ENCODE data around the gene LAMTOR2. TPM values are rescaled to one million over a fixed set of nuclear protein-coding genes. Genes with fewer than 3 reads are reported as not detected.
"Not testable (repeated sequence)": the region's sequence is repeated elsewhere in the genome, so short reads cannot be mapped to it uniquely, and the experiment has no call there.

The LAMTOR2 gene
- total RNA-seq, 1 donor from 2014 or later, result 72.5 TPM

DNA sequence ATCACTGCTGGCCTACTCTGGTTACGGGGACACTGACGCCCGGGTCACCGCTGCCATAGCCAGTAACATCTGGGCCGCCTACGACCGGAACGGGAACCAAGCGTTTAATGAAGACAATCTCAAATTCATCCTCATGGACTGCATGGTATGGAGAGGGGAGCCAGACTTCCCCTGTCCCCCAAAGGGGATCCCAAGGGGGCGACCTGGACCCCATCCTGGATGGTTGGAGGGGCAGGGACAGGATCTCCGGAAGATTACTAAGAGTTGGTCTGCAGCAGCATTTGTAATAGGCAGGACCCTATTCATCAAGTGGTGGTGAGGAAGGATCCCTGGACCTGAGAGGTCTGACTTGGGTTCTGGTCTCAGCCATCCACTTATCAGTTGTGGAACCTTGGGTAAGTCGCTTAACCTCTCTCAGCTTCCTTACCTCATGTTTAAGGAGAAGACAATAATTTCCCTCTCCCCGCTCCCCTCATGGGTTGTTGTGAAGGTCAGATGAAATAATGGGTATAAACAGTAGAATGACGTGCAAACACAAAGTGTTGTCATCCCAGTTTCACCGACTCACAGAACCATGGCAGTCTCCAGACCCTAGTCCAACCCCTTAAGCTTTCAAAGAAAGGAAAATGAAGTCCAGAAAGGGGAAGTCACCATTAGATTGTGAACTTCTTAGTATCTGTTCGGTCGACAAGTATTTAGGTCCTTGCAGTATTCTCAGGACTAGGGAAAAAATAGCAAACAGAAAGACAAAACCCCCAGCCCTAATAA, 883 bp downstream of the LAMTOR2 start:
- DNase-seq (ENCODE audit: low spot score), result no peak
- peak overlapping the region; percentile 92 for H3K4me3 Mint-ChIP-seq (ENCODE audit: low read depth)
- H3K4me1 Mint-ChIP-seq (ENCODE audit: low read depth), result peaks cover 25% of the 10 kb centered on the region
- H3K27me3 Mint-ChIP-seq (ENCODE audit: low read depth), result no peaks in the 10 kb centered on the region
- intact Hi-C loops (cut with micrococcal nuclease), result no loop called here
- peaks cover 27% of the 10 kb centered on the region for H3K36me3 Mint-ChIP-seq (ENCODE audit: low read depth)
- peak overlapping the region; percentile 61 for H3K27ac Mint-ChIP-seq
- H3K9me3 Mint-ChIP-seq, result no peaks in the 10 kb centered on the region

DNA sequence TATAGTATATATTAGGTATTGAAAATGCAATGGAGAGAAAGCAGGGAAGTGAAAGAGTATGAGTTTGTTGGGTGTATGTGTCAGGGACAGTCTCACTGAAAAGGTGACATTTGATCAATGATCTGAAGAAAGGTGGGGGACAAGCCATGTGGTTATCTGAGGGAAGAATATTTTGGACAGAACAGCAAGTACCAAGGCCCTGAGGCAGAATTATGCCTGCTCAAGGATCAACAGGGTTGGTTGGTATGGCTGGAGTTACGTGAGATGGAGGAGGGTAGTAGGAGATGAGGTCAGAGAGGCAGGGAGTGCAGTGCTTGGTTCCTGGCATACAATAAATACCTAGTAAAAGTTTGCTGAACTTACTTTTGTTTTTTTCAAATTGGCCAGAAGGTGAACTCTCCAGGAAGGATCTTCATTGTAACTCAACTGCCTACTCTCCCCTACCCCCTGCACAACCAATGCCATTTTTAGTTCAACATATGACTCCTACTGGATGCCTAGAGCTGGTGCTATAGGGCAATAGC, 1.8 kb downstream of the LAMTOR2 start:
- DNase-seq (ENCODE audit: low spot score), result no peak
- Mint-ChIP-seq H3K27ac (no peak overlapping the region), H3K4me1 (ENCODE audit: low read depth) (peaks cover 25% of the 10 kb centered on the region), H3K27me3 (ENCODE audit: low read depth) (no peaks in the 10 kb centered on the region), H3K4me3 (ENCODE audit: low read depth) (peak overlapping the region; percentile 6), H3K36me3 (ENCODE audit: low read depth) (peaks cover 24% of the 10 kb centered on the region), H3K9me3 (no peaks in the 10 kb centered on the region)
- intact Hi-C loops (cut with micrococcal nuclease), result no loop called here

DNA sequence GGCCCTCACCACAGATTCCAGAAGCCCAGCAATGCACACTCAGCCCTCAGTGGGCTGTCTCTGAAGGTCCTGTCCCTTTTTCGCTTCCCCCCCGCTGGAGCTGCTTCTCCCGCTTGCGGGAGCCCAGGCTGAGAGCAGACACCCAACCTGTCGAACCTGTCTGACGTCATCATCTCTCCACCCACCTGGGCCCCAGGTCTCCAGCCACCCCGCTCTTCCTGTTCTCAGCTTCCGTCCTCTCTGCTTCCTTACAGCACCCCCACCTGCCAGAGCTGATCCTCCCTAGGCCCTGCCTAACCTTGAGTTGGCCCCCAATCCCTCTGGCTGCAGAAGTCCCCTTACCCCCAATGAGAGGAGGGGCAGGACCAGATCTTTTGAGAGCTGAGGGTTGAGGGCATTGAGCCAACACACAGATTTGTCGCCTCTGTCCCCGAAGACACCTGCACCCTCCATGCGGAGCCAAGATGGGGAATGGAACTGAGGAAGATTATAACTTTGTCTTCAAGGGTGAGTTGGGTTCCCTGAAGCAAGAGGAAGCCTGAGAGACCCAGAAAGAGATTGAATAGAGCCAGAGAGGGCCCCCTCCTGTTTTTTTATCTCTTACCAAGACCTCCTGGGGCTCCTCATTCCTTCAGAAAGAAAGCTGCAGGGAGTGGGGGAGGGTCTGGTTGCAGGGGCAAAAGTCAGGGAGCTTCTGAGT, 6.5 kb downstream of the LAMTOR2 start, which contains the start of gene RAB25:
Gene RAB25, plus strand, starts transcription at position 224 of the 700 bp plus-strand sequence. Its CDS starts 241 bp downstream, at position 465.
- peaks cover 9% of the 10 kb centered on the region for H3K36me3 Mint-ChIP-seq (ENCODE audit: low read depth)
- H3K9me3 Mint-ChIP-seq, result no peaks in the 10 kb centered on the region
- H3K27me3 Mint-ChIP-seq (ENCODE audit: low read depth), result no peaks in the 10 kb centered on the region
- DNase-seq (ENCODE audit: low spot score), result no peak
- no peak within 1 kb of the TSS for H3K27ac Mint-ChIP-seq
- intact Hi-C loops (cut with micrococcal nuclease), result loop anchor here (10.0 kb wide), 1 partner anchor 56 kb away; no protein-coding TSS in a partner anchor
- H3K4me1 Mint-ChIP-seq (ENCODE audit: low read depth), result peaks cover 12% of the 10 kb centered on the region
- H3K4me3 Mint-ChIP-seq (ENCODE audit: low read depth), result no peak within 1 kb of the TSS

DNA sequence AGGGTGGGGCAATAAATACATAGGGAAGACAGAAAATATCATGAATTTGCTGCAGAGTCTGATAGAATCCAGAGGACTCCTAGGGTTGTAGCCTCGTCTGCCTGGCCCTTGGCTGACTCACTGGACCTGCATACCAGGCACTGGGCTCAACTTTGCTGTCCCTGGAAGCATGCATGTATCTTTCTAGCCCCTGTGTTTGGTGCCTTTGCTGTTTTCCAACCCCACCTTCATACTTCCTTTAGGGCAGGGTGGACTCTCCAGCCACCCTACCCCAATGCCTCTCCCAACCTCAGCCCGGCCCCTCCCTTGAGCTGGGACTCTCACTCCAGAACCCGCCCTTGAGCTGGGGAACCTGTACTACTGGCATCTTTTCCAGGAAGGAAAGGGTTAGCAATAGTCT, 7.6 kb downstream of the LAMTOR2 start:
- peaks cover 12% of the 10 kb centered on the region for H3K4me1 Mint-ChIP-seq (ENCODE audit: low read depth)
- H3K27ac Mint-ChIP-seq, result no peak overlapping the region
- no peaks in the 10 kb centered on the region for H3K9me3 Mint-ChIP-seq
- intact Hi-C loops (cut with micrococcal nuclease), result loop anchor here (10.0 kb wide), 1 partner anchor 57 kb away; no protein-coding TSS in a partner anchor
- DNase-seq (ENCODE audit: low spot score), result no peak
- H3K36me3 Mint-ChIP-seq (ENCODE audit: low read depth), result peaks cover 3% of the 10 kb centered on the region
- H3K27me3 Mint-ChIP-seq (ENCODE audit: low read depth), result no peaks in the 10 kb centered on the region
- no peak overlapping the region for H3K4me3 Mint-ChIP-seq (ENCODE audit: low read depth)

DNA sequence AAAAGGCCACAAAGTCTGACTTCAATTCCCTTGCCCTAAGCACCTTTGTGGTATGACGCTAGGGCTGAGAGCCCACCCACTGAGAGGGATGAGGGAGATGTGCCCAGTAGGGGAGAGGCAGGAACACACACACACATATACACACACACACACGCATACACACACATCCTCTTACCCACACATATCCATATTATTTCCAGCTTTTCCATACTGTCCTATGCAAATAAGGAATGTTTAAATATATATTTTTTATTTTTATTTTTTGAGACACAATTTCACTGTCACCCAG, 9.4 kb downstream of the LAMTOR2 start:
- intact Hi-C loops (cut with micrococcal nuclease), result loop anchor here (10.0 kb wide), 1 partner anchor 59 kb away; no protein-coding TSS in a partner anchor
- no peak for DNase-seq (ENCODE audit: low spot score)
- Mint-ChIP-seq H3K27me3 (ENCODE audit: low read depth) (no peaks in the 10 kb centered on the region), H3K27ac (no peak overlapping the region), H3K4me3 (ENCODE audit: low read depth) (no peak overlapping the region), H3K4me1 (ENCODE audit: low read depth) (peaks cover 12% of the 10 kb centered on the region), H3K36me3 (ENCODE audit: low read depth) (no peaks in the 10 kb centered on the region), H3K9me3 (no peaks in the 10 kb centered on the region)

DNA sequence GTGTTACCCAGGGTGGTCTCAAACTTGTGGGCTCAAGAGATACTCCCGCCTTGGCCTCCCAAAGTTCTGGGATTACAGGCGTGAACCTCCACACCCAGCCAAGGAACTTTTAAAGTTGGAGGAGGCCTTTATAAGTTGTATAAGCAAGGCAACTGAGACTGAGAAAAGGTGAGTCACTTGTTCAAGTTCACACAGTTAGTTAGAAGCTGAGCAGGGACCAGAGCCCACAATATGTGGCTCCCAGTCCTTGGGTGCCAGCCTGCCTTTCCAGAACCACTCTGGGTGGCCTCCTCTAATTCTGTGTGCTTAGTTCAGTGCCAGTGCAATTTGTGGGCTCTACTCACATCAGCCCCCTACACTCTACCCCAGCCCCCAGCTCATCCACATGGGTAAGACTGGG, 10.0 kb downstream of the LAMTOR2 start:
- Mint-ChIP-seq H3K4me1 (ENCODE audit: low read depth) (peaks cover 12% of the 10 kb centered on the region), H3K9me3 (no peaks in the 10 kb centered on the region), H3K27ac (no peak overlapping the region), H3K27me3 (ENCODE audit: low read depth) (no peaks in the 10 kb centered on the region), H3K4me3 (ENCODE audit: low read depth) (no peak overlapping the region), H3K36me3 (ENCODE audit: low read depth) (no peaks in the 10 kb centered on the region)
- intact Hi-C loops (cut with micrococcal nuclease), result loop anchor here (10.0 kb wide), 1 partner anchor 60 kb away; no protein-coding TSS in a partner anchor
- no peak for DNase-seq (ENCODE audit: low spot score)

DNA sequence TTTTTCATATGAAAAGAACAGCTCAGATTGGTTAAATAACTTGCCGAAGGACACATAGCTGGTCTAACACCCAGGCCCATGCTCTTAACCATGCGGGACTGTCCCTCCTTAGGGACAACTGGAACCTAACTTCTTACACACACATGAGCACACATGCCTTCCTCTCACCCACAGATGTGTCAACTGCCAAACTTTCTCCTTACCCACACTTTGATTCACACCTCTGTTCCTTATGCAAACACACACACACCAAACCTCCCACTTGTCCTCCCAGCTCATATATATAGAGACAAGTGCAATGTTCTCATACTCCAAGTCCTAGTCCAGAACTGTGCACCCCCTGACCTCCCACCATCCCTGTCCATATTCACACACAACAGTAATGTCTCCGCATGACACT, 10.6 kb downstream of the LAMTOR2 start:
- DNase-seq (ENCODE audit: low spot score), result no peak
- Mint-ChIP-seq H3K36me3 (ENCODE audit: low read depth) (no peaks in the 10 kb centered on the region), H3K27me3 (ENCODE audit: low read depth) (no peaks in the 10 kb centered on the region), H3K9me3 (no peaks in the 10 kb centered on the region), H3K4me1 (ENCODE audit: low read depth) (peaks cover 12% of the 10 kb centered on the region), H3K4me3 (ENCODE audit: low read depth) (no peak overlapping the region), H3K27ac (no peak overlapping the region)
- intact Hi-C loops (cut with micrococcal nuclease), result loop anchor here (10.0 kb wide), 1 partner anchor 60 kb away; no protein-coding TSS in a partner anchor

DNA sequence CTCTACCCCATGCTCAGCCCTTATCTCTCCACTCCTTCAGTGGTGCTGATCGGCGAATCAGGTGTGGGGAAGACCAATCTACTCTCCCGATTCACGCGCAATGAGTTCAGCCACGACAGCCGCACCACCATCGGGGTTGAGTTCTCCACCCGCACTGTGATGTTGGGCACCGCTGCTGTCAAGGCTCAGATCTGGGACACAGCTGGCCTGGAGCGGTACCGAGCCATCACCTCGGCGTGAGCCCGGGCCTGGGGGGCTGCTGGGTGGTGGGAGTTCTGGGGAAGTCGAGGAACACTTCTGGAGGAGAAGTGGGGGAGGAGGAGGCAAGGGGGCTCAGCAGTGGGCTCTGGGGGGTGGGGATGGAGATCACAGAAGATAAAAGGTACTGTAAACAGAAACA, 11.3 kb downstream of the LAMTOR2 start:
- H3K4me3 Mint-ChIP-seq (ENCODE audit: low read depth), result no peak overlapping the region
- intact Hi-C loops (cut with micrococcal nuclease), result loop anchor here (1.0 to 10.0 kb wide), 4 partner anchors 40 to 127 kb away; partner anchors contain the start of gene SSR2
- no peaks in the 10 kb centered on the region for H3K9me3 Mint-ChIP-seq
- peaks cover 12% of the 10 kb centered on the region for H3K4me1 Mint-ChIP-seq (ENCODE audit: low read depth)
- peaks cover 3% of the 10 kb centered on the region for H3K27me3 Mint-ChIP-seq (ENCODE audit: low read depth)
- DNase-seq (ENCODE audit: low spot score), result no peak
- no peak overlapping the region for H3K27ac Mint-ChIP-seq
- H3K36me3 Mint-ChIP-seq (ENCODE audit: low read depth), result no peaks in the 10 kb centered on the region

DNA sequence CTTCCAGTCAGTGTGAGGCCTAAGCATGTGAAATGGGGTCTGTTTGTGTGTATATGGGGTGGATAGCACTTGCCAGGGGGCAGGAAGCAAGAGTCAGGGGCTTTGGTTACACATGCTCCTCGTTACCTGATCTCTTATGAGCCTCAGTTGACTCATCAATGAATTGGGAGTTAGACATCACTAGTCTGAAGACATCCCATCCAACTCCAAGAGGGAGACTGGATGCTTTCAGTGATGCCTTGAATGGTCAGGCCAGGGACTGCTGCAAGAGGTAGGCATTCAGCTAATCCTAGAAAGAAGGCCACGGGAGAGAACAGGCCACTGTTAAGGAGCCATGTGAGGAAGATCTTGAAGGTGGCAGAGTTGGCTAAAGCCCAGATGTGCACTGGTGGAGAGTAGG, 12.7 kb downstream of the LAMTOR2 start:
- no peak for DNase-seq (ENCODE audit: low spot score)
- Mint-ChIP-seq H3K36me3 (ENCODE audit: low read depth) (no peaks in the 10 kb centered on the region), H3K27ac (no peak overlapping the region), H3K4me3 (ENCODE audit: low read depth) (no peak overlapping the region), H3K27me3 (ENCODE audit: low read depth) (peaks cover 3% of the 10 kb centered on the region), H3K9me3 (no peaks in the 10 kb centered on the region), H3K4me1 (ENCODE audit: low read depth) (peaks cover 12% of the 10 kb centered on the region)
- intact Hi-C loops (cut with micrococcal nuclease), result loop anchor here (2.0 to 10.0 kb wide), 3 partner anchors 46 to 128 kb away; partner anchors contain the start of gene SSR2

DNA sequence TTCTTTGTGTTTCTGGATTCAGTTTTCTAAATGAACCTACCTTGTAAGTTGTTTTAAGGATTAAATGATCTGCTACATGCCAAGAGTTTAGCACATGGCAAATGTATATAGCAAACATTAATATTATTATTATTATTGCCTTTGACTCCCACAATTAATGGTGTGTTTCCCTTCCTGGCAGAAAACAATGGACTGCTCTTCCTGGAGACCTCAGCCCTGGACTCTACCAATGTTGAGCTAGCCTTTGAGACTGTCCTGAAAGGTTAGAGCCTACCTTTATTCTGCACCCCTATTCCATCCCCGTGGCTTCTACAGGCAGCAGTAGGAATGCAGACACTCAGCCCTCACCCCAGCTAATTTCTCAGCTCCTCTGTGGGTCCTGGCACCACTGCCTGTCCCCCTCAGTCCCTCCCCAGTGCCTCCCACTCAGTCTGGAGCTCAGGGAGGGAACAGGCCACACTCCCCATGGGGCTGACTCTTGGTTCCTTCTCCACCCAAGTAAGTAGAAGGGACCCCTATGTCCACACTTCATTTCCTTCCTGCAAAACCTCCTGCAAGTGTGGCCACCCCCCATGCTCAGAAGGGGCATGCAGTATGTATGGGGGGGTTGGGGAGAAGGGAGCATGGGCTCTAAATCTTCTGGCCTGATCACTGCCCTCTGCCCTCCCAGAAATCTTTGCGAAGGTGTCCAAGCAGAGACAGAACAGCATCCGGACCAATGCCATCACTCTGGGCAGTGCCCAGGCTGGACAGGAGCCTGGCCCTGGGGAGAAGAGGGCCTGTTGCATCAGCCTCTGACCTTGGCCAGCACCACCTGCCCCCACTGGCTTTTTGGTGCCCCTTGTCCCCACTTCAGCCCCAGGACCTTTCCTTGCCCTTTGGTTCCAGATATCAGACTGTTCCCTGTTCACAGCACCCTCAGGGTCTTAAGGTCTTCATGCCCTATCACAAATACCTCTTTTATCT, 15.2 kb downstream of the LAMTOR2 start:
- H3K36me3 Mint-ChIP-seq (ENCODE audit: low read depth), result no peaks in the 10 kb centered on the region
- peaks cover 8% of the 10 kb centered on the region for H3K27me3 Mint-ChIP-seq (ENCODE audit: low read depth)
- H3K4me3 Mint-ChIP-seq (ENCODE audit: low read depth), result no peak overlapping the region
- H3K27ac Mint-ChIP-seq, result no peak overlapping the region
- DNase-seq (ENCODE audit: low spot score), result no peak
- intact Hi-C loops (cut with micrococcal nuclease), result loop anchor here (10.0 kb wide), 1 partner anchor 65 kb away; no protein-coding TSS in a partner anchor
- no peaks in the 10 kb centered on the region for H3K9me3 Mint-ChIP-seq
- H3K4me1 Mint-ChIP-seq (ENCODE audit: low read depth), result peaks cover 12% of the 10 kb centered on the region

DNA sequence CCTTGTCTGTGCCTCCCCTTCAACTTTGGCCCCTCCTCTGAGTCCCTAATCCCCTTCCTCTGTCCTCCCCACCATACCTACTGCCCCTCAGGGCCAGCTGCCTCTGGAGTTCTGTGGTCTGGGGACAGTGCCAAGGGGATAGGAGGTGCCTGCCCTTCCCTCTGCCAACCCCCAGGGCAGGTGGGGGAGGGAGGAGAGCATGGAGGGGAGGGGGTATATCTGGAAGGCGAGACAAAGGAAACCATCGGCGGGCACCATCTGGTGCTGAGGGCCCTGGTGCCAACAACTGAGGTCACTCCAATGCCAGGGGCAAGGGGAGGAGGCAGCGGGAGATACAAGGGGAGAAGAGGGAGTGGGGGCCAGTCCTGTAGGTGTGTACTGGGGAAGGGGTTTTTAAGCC, 16.0 kb downstream of the LAMTOR2 start:
- Mint-ChIP-seq H3K4me3 (ENCODE audit: low read depth) (no peak overlapping the region), H3K27me3 (ENCODE audit: low read depth) (peaks cover 12% of the 10 kb centered on the region), H3K9me3 (no peaks in the 10 kb centered on the region), H3K27ac (no peak overlapping the region), H3K36me3 (ENCODE audit: low read depth) (no peaks in the 10 kb centered on the region), H3K4me1 (ENCODE audit: low read depth) (peaks cover 8% of the 10 kb centered on the region)
- DNase-seq (ENCODE audit: low spot score), result no peak
- intact Hi-C loops (cut with micrococcal nuclease), result no loop called here

DNA sequence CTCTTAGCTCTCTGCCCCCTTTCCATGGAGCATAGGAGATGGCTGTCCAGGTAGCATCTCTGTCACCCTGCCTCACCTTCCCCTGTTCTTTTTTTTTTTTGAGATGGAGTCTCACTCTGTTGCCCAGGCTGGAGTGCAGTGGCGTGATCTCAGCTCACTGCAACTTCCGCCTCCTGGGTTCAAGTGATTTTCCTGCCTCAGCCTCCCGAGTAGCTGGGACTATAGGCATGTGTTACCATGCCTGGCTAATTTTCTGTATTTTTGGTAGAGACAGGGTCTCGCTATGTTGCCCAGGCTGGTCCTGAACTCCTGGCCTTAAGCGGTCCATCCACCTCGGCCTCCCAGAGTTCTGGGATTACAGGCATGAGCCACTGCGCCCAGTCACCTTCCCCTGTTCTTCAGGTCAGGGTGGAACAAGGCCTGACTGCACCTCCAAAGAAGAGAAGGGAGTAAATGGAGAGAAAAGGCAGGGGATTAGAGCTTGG, 16.8 kb downstream of the LAMTOR2 start:
- H3K4me3 Mint-ChIP-seq (ENCODE audit: low read depth); H3K27ac Mint-ChIP-seq; H3K9me3 Mint-ChIP-seq; intact Hi-C loops (cut with micrococcal nuclease); H3K4me1 Mint-ChIP-seq (ENCODE audit: low read depth); H3K36me3 Mint-ChIP-seq (ENCODE audit: low read depth); DNase-seq (ENCODE audit: low spot score): not testable (repeated sequence)
- peaks cover 14% of the 10 kb centered on the region for H3K27me3 Mint-ChIP-seq (ENCODE audit: low read depth)
